ENCODE results near the gene DENND6B. TPM values are rescaled to one million over a fixed set of nuclear protein-coding genes. Genes with fewer than 3 reads are reported as not detected.
A peak's percentile ranks its signal among the peaks of the same experiment; 100 is the strongest.

Gene DENND6B
- total RNA-seq, 8 experiments from 2014 or later = 1.7 to 15.3 (median 10.6) TPM

DNA sequence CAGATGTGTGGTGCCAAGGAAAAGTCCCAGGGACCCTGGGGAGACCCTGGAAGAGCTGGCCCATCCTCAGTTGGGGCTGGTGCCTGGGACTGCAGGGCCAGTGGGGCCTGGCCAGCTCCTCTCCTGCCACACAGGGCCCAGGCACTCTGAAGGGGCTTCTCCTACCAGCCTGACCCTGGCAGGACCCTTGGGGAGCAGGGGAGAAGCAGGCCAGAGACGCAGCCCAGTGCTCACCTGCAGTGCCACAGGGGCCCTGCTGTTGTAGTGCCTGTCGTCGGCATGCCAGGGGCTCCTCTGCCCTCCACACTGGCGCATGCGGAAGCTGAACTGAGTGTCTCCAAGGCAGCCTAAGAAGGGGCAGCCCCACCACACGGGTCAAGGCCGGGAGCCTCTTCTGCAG lies 9.1 kb downstream of the DENND6B start:
- ATAC-seq (replicated peaks in 6 of 8) = no peak
- Histone ChIP-seq H3K4me1 (replicated peaks in 1 of 2) (peaks cover 16 to 18% of the 10 kb centered on the region in 2 donors), H3K27ac (no peak overlapping the region), H3K4me3 (no peak overlapping the region)
- WGBS, 10 experiments = 65 to 100% (median 80%) methylated on average over 1 to 4 of the region's 7 CpGs; no CpG with 5 or more reads in 7 of the 10 experiments
- in situ Hi-C loops (cut with MboI; ENCODE audit: low pct_unique_long_range_greater_than_20kb in 2 of 9, low sequenced_read_pairs in 9 of 9, unreplicated experiment in 9 of 9) = no loop called here

- no CpG with 5 or more reads among the region's 9 CpGs for WGBS, 10 experiments
- H3K4me1 ChIP-seq (replicated peaks in 1 of 2) = peaks cover 16 to 18% of the 10 kb centered on the region in 2 donors
- ATAC-seq (replicated peaks in 6 of 8) = peak in 1 of 8 experiments; percentile 56
- no peak overlapping the region for H3K27ac ChIP-seq
- no peak overlapping the region for H3K4me3 ChIP-seq
- in situ Hi-C loops (cut with MboI; ENCODE audit: low pct_unique_long_range_greater_than_20kb in 2 of 9, low sequenced_read_pairs in 9 of 9, unreplicated experiment in 9 of 9) = no loop called here
Observed at GRCh38 chr22:50317178-50317577, 9.6 kb downstream of the DENND6B start.

DNA sequence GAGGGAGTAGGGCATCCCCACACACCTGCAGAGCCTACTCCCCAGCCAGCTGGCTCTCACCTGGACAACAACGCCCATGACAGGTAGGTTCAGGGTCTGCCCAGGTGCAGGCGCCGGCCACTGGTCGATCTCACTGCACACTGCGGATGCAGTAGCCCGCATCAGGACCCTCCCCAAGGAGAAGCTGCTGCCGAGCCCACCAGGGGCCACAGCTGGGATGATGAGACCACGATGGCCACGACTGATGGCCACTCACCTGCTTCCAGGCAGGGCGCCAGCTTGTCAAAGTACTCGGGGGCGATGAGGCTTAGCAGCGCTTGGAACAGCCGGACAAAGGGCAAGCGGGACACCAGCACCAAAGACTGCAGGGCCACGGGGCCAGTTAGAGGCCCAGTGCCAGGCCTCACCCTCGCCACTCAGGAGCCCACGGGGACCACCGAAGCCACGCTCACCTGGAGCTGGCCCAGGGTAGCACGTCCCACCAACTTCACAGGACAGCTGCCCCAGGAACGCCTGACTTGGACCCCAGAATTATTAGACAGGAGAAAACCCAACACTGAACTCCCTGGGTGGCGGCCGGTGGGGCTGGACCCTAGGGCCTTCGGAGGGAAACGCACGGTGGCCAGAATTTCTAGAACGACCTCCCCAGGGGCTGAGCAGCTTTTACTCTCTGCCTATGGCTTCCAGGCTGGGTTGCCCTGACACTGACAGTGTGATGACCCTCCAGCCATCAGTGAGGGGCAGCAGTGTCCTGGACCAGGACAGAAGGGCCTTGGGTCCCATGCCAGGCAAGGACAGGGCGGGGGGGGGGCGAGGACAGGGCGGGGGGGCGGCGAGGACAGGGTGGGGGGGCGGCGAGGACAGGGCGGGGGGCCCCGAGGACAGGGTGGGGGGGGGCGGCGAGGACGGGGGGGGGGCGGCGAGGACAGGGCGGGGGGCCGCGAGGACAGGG lies 10.4 kb downstream of the DENND6B start:
- Histone ChIP-seq H3K27ac (no peak overlapping the region), H3K4me3 (no peak overlapping the region), H3K4me1 (replicated peaks in 1 of 2) (peaks cover 16 to 18% of the 10 kb centered on the region in 2 donors)
- 87 to 100% (median 94%) methylated on average over 1 to 6 of the region's 45 CpGs; no CpG with 5 or more reads in 5 of the 10 experiments for WGBS, 10 experiments
- no peak for ATAC-seq (replicated peaks in 6 of 8)
- in situ Hi-C loops (cut with MboI; ENCODE audit: low pct_unique_long_range_greater_than_20kb in 2 of 9, low sequenced_read_pairs in 9 of 9, unreplicated experiment in 9 of 9) = no loop called here

GRCh38 chr22:50315289-50316113 lies 11.3 kb downstream of the DENND6B start:
- in situ Hi-C loops (cut with MboI; ENCODE audit: low pct_unique_long_range_greater_than_20kb in 2 of 9, low sequenced_read_pairs in 9 of 9, unreplicated experiment in 9 of 9) = no loop called here
- H3K27ac ChIP-seq = no peak overlapping the region
- H3K4me3 ChIP-seq = no peak overlapping the region
- H3K4me1 ChIP-seq (replicated peaks in 1 of 2) = peaks cover 16 to 18% of the 10 kb centered on the region in 2 donors
- ATAC-seq (replicated peaks in 6 of 8) = no peak
- 75 to 100% (median 85%) methylated on average over 1 to 9 of the region's 18 CpGs; no CpG with 5 or more reads in 3 of the 10 experiments for WGBS, 10 experiments

DNA sequence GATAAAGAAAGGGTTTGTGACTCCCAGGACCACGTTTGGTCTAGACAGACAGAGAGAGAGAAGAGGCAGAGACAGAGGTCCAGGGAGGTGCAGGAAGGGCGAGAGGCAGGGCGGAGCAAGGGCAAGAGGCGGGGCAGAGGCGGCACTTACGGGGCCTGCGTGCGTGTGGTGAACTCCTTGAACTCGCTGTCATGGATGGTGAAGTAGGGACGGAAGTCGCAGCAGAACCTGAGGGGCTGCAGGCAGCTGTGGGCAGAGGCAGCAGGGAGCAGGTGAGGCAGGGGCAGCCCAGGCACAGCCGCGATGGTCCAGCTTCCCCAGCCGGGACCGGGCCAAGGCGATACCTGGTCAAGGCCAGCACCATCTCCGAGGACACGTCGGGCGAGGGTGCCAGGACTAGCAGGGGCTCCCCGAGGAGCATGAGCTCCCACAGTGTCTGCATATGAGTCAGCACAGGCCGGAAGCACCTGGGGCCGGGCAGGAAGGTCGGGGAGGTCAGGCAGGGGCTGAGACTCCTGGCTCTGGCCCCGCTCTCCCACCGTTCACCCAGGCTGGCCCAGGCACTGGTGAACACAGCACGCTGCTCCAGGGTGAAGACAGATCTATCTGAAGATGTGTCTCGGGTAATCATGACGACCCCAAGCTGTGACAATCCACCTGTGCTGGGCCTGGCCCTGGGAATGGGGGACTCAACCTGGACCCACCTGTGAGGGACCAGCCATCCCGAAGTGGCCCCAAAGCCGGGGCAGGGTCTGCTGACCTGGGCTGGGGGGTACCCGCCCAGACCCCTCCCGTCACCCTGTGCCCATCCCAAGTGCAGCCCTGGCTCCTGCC lies 12.1 kb downstream of the DENND6B start:
- ATAC-seq (replicated peaks in 6 of 8) = peak in 3 of 8 experiments; percentile 11 to 56 (median 18)
- WGBS, 10 experiments = 17 to 60% (median 47%) methylated on average over 1 to 4 of the region's 33 CpGs; no CpG with 5 or more reads in 5 of the 10 experiments

DNA sequence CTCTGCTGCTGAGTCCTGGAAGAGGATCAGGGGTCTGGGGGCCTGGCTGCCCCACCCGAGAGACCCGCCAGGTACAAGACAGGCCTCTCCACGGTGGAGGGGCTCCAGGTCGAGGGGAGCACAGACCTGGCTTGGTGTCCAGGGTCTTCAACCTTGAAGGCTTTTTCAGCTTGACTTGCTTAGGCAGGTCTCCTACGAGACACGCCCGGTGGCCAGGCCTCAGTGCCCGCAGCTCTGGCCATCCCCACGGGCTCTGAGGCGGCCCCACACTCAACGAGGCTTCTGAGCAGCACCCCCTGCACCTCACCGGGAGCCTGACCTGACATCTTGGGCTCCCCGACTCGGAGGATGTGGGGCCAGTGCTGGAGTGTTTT lies 12.7 kb downstream of the DENND6B start:
- Histone ChIP-seq H3K4me3 (no peak overlapping the region), H3K4me1 (replicated peaks in 1 of 2) (peaks cover 23 to 24% of the 10 kb centered on the region in 2 donors), H3K27ac (no peak overlapping the region)
- in situ Hi-C loops (cut with MboI; ENCODE audit: low pct_unique_long_range_greater_than_20kb in 2 of 9, low sequenced_read_pairs in 9 of 9, unreplicated experiment in 9 of 9) = no loop called here
- WGBS, 10 experiments = 70 to 80% methylated on average over 2 to 3 of the region's 14 CpGs; no CpG with 5 or more reads in 8 of the 10 experiments
- no peak for ATAC-seq (replicated peaks in 6 of 8)

More for the DNA sequence above, 12.1 kb downstream of the DENND6B start:
- in situ Hi-C loops (cut with MboI; ENCODE audit: low pct_unique_long_range_greater_than_20kb in 2 of 9, low sequenced_read_pairs in 9 of 9, unreplicated experiment in 9 of 9) = no loop called here
- peaks cover 20 to 21% of the 10 kb centered on the region in 2 donors for H3K4me1 ChIP-seq (replicated peaks in 1 of 2)
- H3K27ac ChIP-seq = no peak overlapping the region
- H3K4me3 ChIP-seq = no peak overlapping the region

DNA sequence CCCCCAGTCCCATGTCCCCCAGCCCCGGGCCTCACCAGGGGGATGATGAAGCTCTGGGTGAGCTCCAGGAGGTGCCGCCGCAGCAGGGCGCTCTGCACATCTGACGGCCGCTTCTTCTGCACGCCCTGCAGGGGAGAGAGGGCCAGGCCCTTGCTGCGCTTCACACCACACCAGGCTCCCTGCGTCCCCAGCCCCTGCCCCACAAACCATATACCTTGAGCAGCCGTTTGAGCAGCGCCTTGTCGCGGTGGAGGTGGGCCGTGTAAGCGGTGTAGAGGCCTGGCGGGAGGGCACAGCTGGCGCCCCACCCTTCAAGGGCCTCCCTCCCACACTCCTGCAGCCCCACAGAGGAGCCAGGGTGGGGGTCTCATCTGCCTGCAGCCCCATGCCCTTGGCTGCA lies 13.2 kb downstream of the DENND6B start:
- no peak for ATAC-seq (replicated peaks in 6 of 8)
- 80% methylated on average over 1 of the region's 17 CpGs; no CpG with 5 or more reads in 9 of the 10 experiments for WGBS, 10 experiments
- H3K27ac ChIP-seq = no peak overlapping the region
- in situ Hi-C loops (cut with MboI; ENCODE audit: low pct_unique_long_range_greater_than_20kb in 2 of 9, low sequenced_read_pairs in 9 of 9, unreplicated experiment in 9 of 9) = no loop called here
- H3K4me3 ChIP-seq = no peak overlapping the region
- peaks cover 23 to 26% of the 10 kb centered on the region in 2 donors for H3K4me1 ChIP-seq (replicated peaks in 1 of 2)

DNA sequence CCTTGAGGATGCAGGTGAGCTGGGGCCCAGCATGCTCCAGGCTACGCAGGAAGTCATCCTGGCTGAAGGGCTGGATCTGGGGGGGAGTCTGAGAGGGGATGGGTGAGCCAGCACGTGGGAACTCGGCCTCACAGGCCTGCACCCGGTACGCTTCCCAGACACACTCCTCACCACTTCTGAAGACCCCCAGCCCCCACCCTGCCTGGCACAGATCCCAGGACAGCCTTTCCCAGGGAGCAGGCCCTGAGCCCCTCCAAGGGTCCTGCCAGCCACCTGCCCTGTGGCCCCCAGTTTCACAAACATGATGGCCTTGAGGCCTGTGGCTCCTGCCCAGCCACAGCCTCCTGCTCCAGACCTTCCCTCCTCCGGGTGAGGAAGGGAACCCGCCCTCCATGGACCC lies 13.8 kb downstream of the DENND6B start:
- no peak for ATAC-seq (replicated peaks in 6 of 8)
- no CpG with 5 or more reads among the region's 7 CpGs for WGBS, 10 experiments
- no peak overlapping the region for H3K27ac ChIP-seq
- in situ Hi-C loops (cut with MboI; ENCODE audit: low pct_unique_long_range_greater_than_20kb in 2 of 9, low sequenced_read_pairs in 9 of 9, unreplicated experiment in 9 of 9) = no loop called here
- H3K4me3 ChIP-seq = no peak overlapping the region
- H3K4me1 ChIP-seq (replicated peaks in 1 of 2) = peaks cover 27 to 32% of the 10 kb centered on the region in 2 donors

GRCh38 chr22:50312371-50312770 lies 14.4 kb downstream of the DENND6B start:
- no peak for ATAC-seq (replicated peaks in 6 of 8)
- WGBS, 10 experiments = no CpG with 5 or more reads among the region's 12 CpGs
- H3K4me1 ChIP-seq (replicated peaks in 1 of 2) = peaks cover 30 to 35% of the 10 kb centered on the region in 2 donors
- no peak overlapping the region for H3K4me3 ChIP-seq
- in situ Hi-C loops (cut with MboI; ENCODE audit: low pct_unique_long_range_greater_than_20kb in 2 of 9, low sequenced_read_pairs in 9 of 9, unreplicated experiment in 9 of 9) = no loop called here
- no peak overlapping the region for H3K27ac ChIP-seq

GRCh38 chr22:50311606-50312351 lies 15.0 kb downstream of the DENND6B start:
- in situ Hi-C loops (cut with MboI; ENCODE audit: low pct_unique_long_range_greater_than_20kb in 2 of 9, low sequenced_read_pairs in 9 of 9, unreplicated experiment in 9 of 9) = no loop called here
- ATAC-seq (replicated peaks in 6 of 8) = no peak
- H3K4me1 ChIP-seq (replicated peaks in 1 of 2) = peaks cover 30 to 35% of the 10 kb centered on the region in 2 donors
- no peak overlapping the region for H3K4me3 ChIP-seq
- WGBS, 10 experiments = 100% methylated on average over 1 of the region's 23 CpGs; no CpG with 5 or more reads in 8 of the 10 experiments
- no peak overlapping the region for H3K27ac ChIP-seq

GRCh38 chr22:50310949-50311444 lies 15.8 kb downstream of the DENND6B start:
- H3K27ac ChIP-seq = no peak overlapping the region
- H3K4me3 ChIP-seq = no peak overlapping the region
- ATAC-seq (replicated peaks in 6 of 8) = no peak
- peaks cover 30 to 35% of the 10 kb centered on the region in 2 donors for H3K4me1 ChIP-seq (replicated peaks in 1 of 2)
- 90 to 100% methylated on average over 2 of the region's 16 CpGs; no CpG with 5 or more reads in 8 of the 10 experiments for WGBS, 10 experiments
- in situ Hi-C loops (cut with MboI; ENCODE audit: low pct_unique_long_range_greater_than_20kb in 2 of 9, low sequenced_read_pairs in 9 of 9, unreplicated experiment in 9 of 9) = no loop called here
